OCI-LY3 (cell line): ENCODE data around the gene UBAC2.

Source experiments
- EZH2phosphoT487 ChIP-seq: fragments of 200-600 bp; shearing (Covaris generic); IDR thresholded peaks from 2 replicates; pipeline ENCODE4 v1.6.1; 2018; ENCODE audit warnings: antibody characterized with exemption, mixed run types, low read depth
- TF ChIP-seq, protein P1 (sequence below): fragments of 200-600, 300-600 bp; sonication (generic); IDR thresholded peaks from 2 replicates; pipeline ENCODE4 v1.5.1; 2014; ENCODE audit warnings: antibody characterized with exemption, low read length, low read depth

- TF ChIP-seq, protein P1, sequence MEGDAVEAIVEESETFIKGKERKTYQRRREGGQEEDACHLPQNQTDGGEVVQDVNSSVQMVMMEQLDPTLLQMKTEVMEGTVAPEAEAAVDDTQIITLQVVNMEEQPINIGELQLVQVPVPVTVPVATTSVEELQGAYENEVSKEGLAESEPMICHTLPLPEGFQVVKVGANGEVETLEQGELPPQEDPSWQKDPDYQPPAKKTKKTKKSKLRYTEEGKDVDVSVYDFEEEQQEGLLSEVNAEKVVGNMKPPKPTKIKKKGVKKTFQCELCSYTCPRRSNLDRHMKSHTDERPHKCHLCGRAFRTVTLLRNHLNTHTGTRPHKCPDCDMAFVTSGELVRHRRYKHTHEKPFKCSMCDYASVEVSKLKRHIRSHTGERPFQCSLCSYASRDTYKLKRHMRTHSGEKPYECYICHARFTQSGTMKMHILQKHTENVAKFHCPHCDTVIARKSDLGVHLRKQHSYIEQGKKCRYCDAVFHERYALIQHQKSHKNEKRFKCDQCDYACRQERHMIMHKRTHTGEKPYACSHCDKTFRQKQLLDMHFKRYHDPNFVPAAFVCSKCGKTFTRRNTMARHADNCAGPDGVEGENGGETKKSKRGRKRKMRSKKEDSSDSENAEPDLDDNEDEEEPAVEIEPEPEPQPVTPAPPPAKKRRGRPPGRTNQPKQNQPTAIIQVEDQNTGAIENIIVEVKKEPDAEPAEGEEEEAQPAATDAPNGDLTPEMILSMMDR: no peak
- TF ChIP-seq EZH2phosphoT487: no peak
Observed at GRCh38 chr13:99220199-99220935, 19.7 kb downstream of the UBAC2 start.
